H9 (cell line): ENCODE data around the gene CPB1. TPM values are rescaled to one million over a fixed set of nuclear protein-coding genes. Genes with fewer than 3 reads are reported as not detected.

Experiments
- DNase-seq: peaks from one replicate; pipeline ENCODE4 v3.0.0-alpha.2; 2017
- H2AFZ ChIP-seq: one replicate; pipeline ENCODE4 v1.6.1; 2013; ENCODE audit warnings: mild to moderate bottlenecking, low read length, control low read depth, moderate library complexity
- H2AK5ac ChIP-seq: 2 replicates; pipeline ENCODE4 v1.6.1; 2013; ENCODE audit warnings: low read length, control low read depth, mixed read lengths; ENCODE audit not compliant: insufficient read length
- H2BK120ac ChIP-seq: one replicate; pipeline ENCODE4 v1.6.1; 2013; ENCODE audit warnings: low read depth, mild to moderate bottlenecking, low read length, control low read depth, inconsistent platforms; ENCODE audit not compliant: poor library complexity, severe bottlenecking
- H2BK12ac ChIP-seq: 2 replicates; pipeline ENCODE4 v1.6.1; 2013; ENCODE audit warnings: low read length, control low read depth, mixed read lengths, low read depth; ENCODE audit not compliant: insufficient read length
- H2BK15ac ChIP-seq: 2 replicates; pipeline ENCODE4 v1.6.1; 2013; ENCODE audit warnings: low read depth, low read length, control low read depth
- H2BK20ac ChIP-seq: one replicate; pipeline ENCODE4 v1.6.1; 2013; ENCODE audit warnings: low read depth, mild to moderate bottlenecking, low read length, control low read depth, inconsistent platforms; ENCODE audit not compliant: poor library complexity, severe bottlenecking
- H2BK5ac ChIP-seq: 2 replicates; pipeline ENCODE4 v1.6.1; 2013; ENCODE audit warnings: low read length, control low read depth, mixed read lengths; ENCODE audit not compliant: insufficient read length
- H3K14ac ChIP-seq: 2 replicates; pipeline ENCODE4 v1.6.1; 2013; ENCODE audit warnings: low read length, control low read depth; ENCODE audit not compliant: insufficient read depth
- H3K18ac ChIP-seq: 2 replicates; pipeline ENCODE4 v1.6.1; 2013; ENCODE audit warnings: low read depth, mild to moderate bottlenecking, mixed read lengths, low read length, control low read depth; ENCODE audit not compliant: insufficient read length
- H3K23ac ChIP-seq: 2 replicates; pipeline ENCODE4 v1.6.1; 2013; ENCODE audit warnings: low read length, control low read depth, mixed read lengths, low read depth; ENCODE audit not compliant: insufficient read length
- H3K23me2 ChIP-seq: 2 replicates; pipeline ENCODE4 v1.6.1; 2013; ENCODE audit warnings: low read depth, mild to moderate bottlenecking, mixed read lengths, low read length, control low read depth; ENCODE audit not compliant: insufficient read length, poor library complexity, severe bottlenecking
- H3K27ac ChIP-seq: 2 replicates; pipeline ENCODE4 v1.5.1; 2013; ENCODE audit warnings: low read length, control low read depth, mixed read lengths, low read depth; ENCODE audit not compliant: insufficient read length
- H3K27me3 ChIP-seq: 2 replicates; pipeline ENCODE4 v1.6.1; 2013; ENCODE audit warnings: low read length, control low read depth, inconsistent platforms; ENCODE audit not compliant: insufficient read depth
- H3K4ac ChIP-seq: 2 replicates; pipeline ENCODE4 v1.6.1; 2013; ENCODE audit warnings: low read depth, mild to moderate bottlenecking, control low read depth, inconsistent platforms, low read length, moderate library complexity
- H3K4me1 ChIP-seq: 2 replicates; pipeline ENCODE4 v1.6.1; 2013; ENCODE audit warnings: low read length, control low read depth, inconsistent platforms; ENCODE audit not compliant: insufficient read depth
- H3K4me2 ChIP-seq: 2 replicates; pipeline ENCODE4 v1.6.1; 2013; ENCODE audit warnings: low read length, control low read depth, mixed read lengths; ENCODE audit not compliant: insufficient read length, insufficient read depth
- H3K56ac ChIP-seq: 2 replicates; pipeline ENCODE4 v1.6.1; 2013; ENCODE audit warnings: low read depth, mild to moderate bottlenecking, mixed read lengths, low read length, control low read depth; ENCODE audit not compliant: insufficient read length
- H3K79me1 ChIP-seq: 2 replicates; pipeline ENCODE4 v1.6.1; 2013; ENCODE audit warnings: low read depth, mild to moderate bottlenecking, moderate library complexity, low read length, control low read depth, inconsistent platforms; ENCODE audit not compliant: insufficient read depth, poor library complexity, severe bottlenecking
- H3K79me2 ChIP-seq: 2 replicates; pipeline ENCODE4 v1.6.1; 2013; ENCODE audit warnings: low read length, control low read depth, inconsistent platforms; ENCODE audit not compliant: insufficient read depth
- H3K9ac ChIP-seq: 2 replicates; pipeline ENCODE4 v1.6.1; 2013; ENCODE audit warnings: low read length, control low read depth, mixed read lengths; ENCODE audit not compliant: insufficient read length; ENCODE audit errors: extremely low read depth
- H3K9me3 ChIP-seq: one replicate; pipeline ENCODE4 v1.6.1; 2013; ENCODE audit warnings: low read depth, low read length, inconsistent platforms; ENCODE audit not compliant: control insufficient read depth
- H3T11ph ChIP-seq: one replicate; pipeline ENCODE4 v1.6.1; 2013; ENCODE audit warnings: mild to moderate bottlenecking, low read length, control low read depth, inconsistent platforms
- H4K20me1 ChIP-seq: one replicate; pipeline ENCODE4 v1.6.1; 2013; ENCODE audit not compliant: control insufficient read depth, insufficient read length, insufficient read depth
- H4K5ac ChIP-seq: 2 replicates; pipeline ENCODE4 v1.6.1; 2013; ENCODE audit warnings: low read depth, mild to moderate bottlenecking, mixed read lengths, low read length, control low read depth; ENCODE audit not compliant: insufficient read length
- H4K8ac ChIP-seq: replicated peaks from 2 replicates; pipeline ENCODE4 v1.6.1; 2013; ENCODE audit warnings: low read length, control low read depth, mixed read lengths, low read depth; ENCODE audit not compliant: insufficient read length
- H4K91ac ChIP-seq: 2 replicates; pipeline ENCODE4 v1.6.1; 2013; ENCODE audit warnings: low read depth, mild to moderate bottlenecking, moderate library complexity, mixed read lengths, low read length, control low read depth; ENCODE audit not compliant: insufficient read length
- H3K27ac Mint-ChIP-seq, 3 experiments: 2 replicates in 2 of 3; 3 replicates in 1 of 3; pipeline ENCODE4 v1.8.0; 2020 to 2021; ENCODE audit warnings: mixed read lengths in 3 of 3, mild to moderate bottlenecking in 1 of 3, moderate library complexity in 1 of 3
- H3K27me3 Mint-ChIP-seq: 2 replicates; pipeline ENCODE4 v1.8.0; 2021; ENCODE audit warnings: low read depth, mild to moderate bottlenecking, moderate library complexity, mixed read lengths
- H3K36me3 Mint-ChIP-seq, 3 experiments: 2 replicates in 2 of 3; 3 replicates in 1 of 3; pipeline ENCODE4 v1.8.0; 2020 to 2021; ENCODE audit warnings: low read depth in 3 of 3, mixed read lengths in 3 of 3; ENCODE audit not compliant: insufficient read depth in 1 of 3
- H3K4me1 Mint-ChIP-seq, 2 experiments: 2 replicates each; pipeline ENCODE4 v1.8.0; 2020; ENCODE audit warnings: mixed read lengths in 2 of 2
- H3K4me3 Mint-ChIP-seq, 2 experiments: 2 replicates in 1 of 2; 3 replicates in 1 of 2; pipeline ENCODE4 v1.8.0; 2020 to 2021; ENCODE audit warnings: mild to moderate bottlenecking in 2 of 2, mixed read lengths in 2 of 2, moderate library complexity in 1 of 2
- H3K9me3 Mint-ChIP-seq, 2 experiments: 2 replicates in 1 of 2; 3 replicates in 1 of 2; pipeline ENCODE4 v1.8.0; 2020; ENCODE audit warnings: mild to moderate bottlenecking in 2 of 2, mixed read lengths in 2 of 2, moderate library complexity in 1 of 2
- CTCF ChIP-seq: fragments of 200-600 bp; sonication (generic); conservative IDR thresholded peaks from 3 replicates; pipeline ENCODE4 v1.8.0; 2021; ENCODE audit warnings: antibody characterized with exemption, mild to moderate bottlenecking
- WGBS: extraction: QIAGEN DNeasy Blood & Tissue Kit; methylation state at CpG from one replicate; pipeline ENCODE4 v1.1.7; 2013; ENCODE audit warnings: missing lambda C conversion rate, low lambda C conversion rate, mixed read lengths; ENCODE audit not compliant: insufficient read length; ENCODE audit errors: extremely low coverage; 5-methylcytosine and 5-hydroxymethylcytosine counted together
- total RNA-seq: library from RNA; stranded (reverse); gene quantifications from 2 replicates; pipeline ENCODE4 v1.2.1, GENCODE V29; 2021

Gene CPB1
- total RNA-seq, 1 experiment from 2014 or later = not detected

GRCh38 chr3:148792516-148792915, 35.1 kb upstream of the CPB1 start:
- Mint-ChIP-seq H3K4me1 (peaks cover 27 to 29% of the 10 kb centered on the region in 2 experiments), H3K9me3 (no peaks in the 10 kb centered on the region; a peak in 1 of 5 replicates)
- WGBS = no CpG with 5 or more reads among the region's 1 CpG

More at GRCh38 chr3:148792516-148792915, 35.1 kb upstream of the CPB1 start:
- H3K79me2 ChIP-seq = no peaks in the 10 kb centered on the region
- no peak overlapping the region for H2BK20ac ChIP-seq
- H3K4me1 ChIP-seq = 0 out of 2 replicates have a peak, but pooled peaks cover 3% of the 10 kb centered on the region
- no peak for TF ChIP-seq CTCF
- no peaks in the 10 kb centered on the region for H3K79me1 ChIP-seq
- no peak overlapping the region for H2AFZ ChIP-seq
- no peak overlapping the region for H3T11ph ChIP-seq
- H3K9ac ChIP-seq = no peak overlapping the region
- no peak for DNase-seq
- H2BK5ac ChIP-seq = no peak overlapping the region
- no peak overlapping the region for H3K27ac ChIP-seq
- H3K36me3 Mint-ChIP-seq = peaks cover 0 to 4% (median 0%) of the 10 kb centered on the region in 3 experiments; a peak in 1 of 7 replicates
- H3K56ac ChIP-seq = no peak overlapping the region
- no peak overlapping the region for H4K8ac ChIP-seq
- no peaks in the 10 kb centered on the region for H3K27me3 ChIP-seq
- H3K23me2 ChIP-seq = no peaks in the 10 kb centered on the region
- no peak overlapping the region for H4K91ac ChIP-seq
- H2BK120ac ChIP-seq = no peak overlapping the region
- H3K4ac ChIP-seq = no peak overlapping the region
- H2AK5ac ChIP-seq = no peak overlapping the region
- no peak overlapping the region for H4K5ac ChIP-seq
- no peaks in the 10 kb centered on the region for H3K27me3 Mint-ChIP-seq
- H3K18ac ChIP-seq = no peak overlapping the region
- no peaks in the 10 kb centered on the region for H4K20me1 ChIP-seq
- no peak overlapping the region for H2BK12ac ChIP-seq
- no peak overlapping the region for H3K4me3 Mint-ChIP-seq
- no peak overlapping the region for H3K27ac Mint-ChIP-seq
- H3K14ac ChIP-seq = no peak overlapping the region
- no peak overlapping the region for H2BK15ac ChIP-seq
- H3K9me3 ChIP-seq = no peaks in the 10 kb centered on the region
- no peak overlapping the region for H3K4me2 ChIP-seq
- H3K23ac ChIP-seq = no peak overlapping the region
